GM06990 (cell line): ENCODE data around the gene FREY1.

Experiments used
- DNase-seq: peaks from one replicate; pipeline ENCODE4 v3.0.0-alpha.2; 2011; ENCODE audit not compliant: insufficient read length; ENCODE audit errors: extremely low read depth
- H3K27me3 ChIP-seq: replicated peaks from 2 replicates; pipeline ENCODE4 v1.6.0; 2011; ENCODE audit warnings: low read length; ENCODE audit not compliant: control insufficient read depth, insufficient read depth
- H3K36me3 ChIP-seq: 2 replicates; pipeline ENCODE4 v1.5.1; 2011; ENCODE audit warnings: low read length; ENCODE audit not compliant: control insufficient read depth, insufficient read depth
- H3K4me3 ChIP-seq: replicated peaks from 2 replicates; pipeline ENCODE4 v1.5.1; 2011; ENCODE audit warnings: low read depth, mild to moderate bottlenecking, control low read depth, low read length
- TF ChIP-seq, protein P1 (sequence below): IDR thresholded peaks from 2 replicates; pipeline ENCODE4 v1.5.1; 2011; ENCODE audit warnings: low read length, control low read depth, mild to moderate bottlenecking, inconsistent platforms; ENCODE audit not compliant: insufficient read depth, poor library complexity, severe bottlenecking

FREY1 gene

DNA sequence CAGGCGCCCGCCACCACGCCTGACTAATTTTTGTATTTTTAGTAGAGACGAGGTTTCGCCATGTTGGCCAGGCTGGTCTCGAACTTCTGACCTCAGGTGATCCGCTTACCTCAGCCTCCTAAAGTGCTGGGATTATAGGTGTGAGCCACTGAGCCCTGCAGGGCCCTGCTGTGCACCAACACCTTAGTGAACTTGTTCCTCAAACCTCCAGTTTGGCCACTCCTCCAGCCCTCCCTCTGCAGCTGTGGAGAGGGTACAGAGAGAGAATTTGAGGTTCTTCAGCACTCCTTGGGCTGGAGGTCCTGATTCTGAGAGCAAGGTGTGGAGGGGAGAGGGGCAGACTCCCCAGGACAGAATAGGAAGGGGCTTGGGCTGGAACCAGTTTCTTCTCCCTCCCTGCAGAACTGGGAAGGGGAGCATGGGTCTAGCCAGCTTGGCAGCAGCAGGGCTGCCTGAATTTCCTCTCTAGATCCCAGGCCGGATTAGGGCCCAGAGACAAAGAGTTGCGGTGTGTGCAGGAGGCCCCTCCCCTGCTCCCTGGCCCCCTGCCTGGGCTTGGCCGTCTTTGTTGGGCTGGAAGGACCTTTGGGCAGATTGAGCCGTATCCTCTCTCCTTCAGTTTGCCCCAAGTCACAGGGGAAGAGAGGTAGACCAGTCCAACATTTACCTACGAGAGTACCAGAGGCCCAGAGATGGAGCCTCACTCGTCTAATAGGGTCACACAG, 12.9 kb upstream of the FREY1 start:
- Histone ChIP-seq H3K4me3 (no peak overlapping the region), H3K27me3 (peaks cover 2% of the 10 kb centered on the region; the same call in 1 of the 2 replicates), H3K36me3 (peaks cover 4% of the 10 kb centered on the region)
- TF ChIP-seq, protein P1, sequence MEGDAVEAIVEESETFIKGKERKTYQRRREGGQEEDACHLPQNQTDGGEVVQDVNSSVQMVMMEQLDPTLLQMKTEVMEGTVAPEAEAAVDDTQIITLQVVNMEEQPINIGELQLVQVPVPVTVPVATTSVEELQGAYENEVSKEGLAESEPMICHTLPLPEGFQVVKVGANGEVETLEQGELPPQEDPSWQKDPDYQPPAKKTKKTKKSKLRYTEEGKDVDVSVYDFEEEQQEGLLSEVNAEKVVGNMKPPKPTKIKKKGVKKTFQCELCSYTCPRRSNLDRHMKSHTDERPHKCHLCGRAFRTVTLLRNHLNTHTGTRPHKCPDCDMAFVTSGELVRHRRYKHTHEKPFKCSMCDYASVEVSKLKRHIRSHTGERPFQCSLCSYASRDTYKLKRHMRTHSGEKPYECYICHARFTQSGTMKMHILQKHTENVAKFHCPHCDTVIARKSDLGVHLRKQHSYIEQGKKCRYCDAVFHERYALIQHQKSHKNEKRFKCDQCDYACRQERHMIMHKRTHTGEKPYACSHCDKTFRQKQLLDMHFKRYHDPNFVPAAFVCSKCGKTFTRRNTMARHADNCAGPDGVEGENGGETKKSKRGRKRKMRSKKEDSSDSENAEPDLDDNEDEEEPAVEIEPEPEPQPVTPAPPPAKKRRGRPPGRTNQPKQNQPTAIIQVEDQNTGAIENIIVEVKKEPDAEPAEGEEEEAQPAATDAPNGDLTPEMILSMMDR = no peak
- DNase-seq = no peak

DNA sequence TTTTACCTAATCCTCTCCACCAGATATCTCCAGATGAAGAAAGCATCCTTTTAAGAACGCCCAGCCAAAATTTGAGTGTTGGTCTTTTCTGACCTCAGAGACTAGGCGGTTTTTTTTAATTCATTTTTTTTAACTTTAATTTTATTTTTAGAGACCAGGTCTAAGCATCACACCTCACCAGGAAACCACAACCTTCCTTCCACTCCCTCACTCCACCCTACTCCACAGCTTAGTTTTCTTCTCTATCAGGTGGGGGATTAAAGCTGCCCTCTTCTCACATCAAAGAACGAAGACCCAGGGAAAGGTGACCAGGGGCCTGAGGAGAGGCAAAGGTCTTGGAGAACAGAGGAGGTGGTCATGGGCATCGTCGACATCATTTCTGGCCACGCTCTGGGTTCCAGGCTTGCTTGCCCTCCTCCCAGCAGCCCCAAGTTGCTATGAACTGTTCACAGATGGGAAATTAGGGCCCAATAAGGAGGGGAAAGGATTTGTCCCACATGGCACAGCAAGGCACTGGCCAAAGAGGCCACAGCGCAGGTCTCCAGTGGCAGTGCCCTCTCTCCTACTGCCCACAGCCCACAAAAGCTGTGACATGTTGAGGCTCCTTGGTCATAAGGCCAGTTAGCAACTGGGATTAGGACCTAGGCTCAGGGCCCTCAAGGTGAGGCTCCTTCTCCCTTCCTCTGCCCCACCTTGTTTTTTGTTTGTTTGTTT, 12.0 kb upstream of the FREY1 start:
- Histone ChIP-seq H3K4me3 (no peak overlapping the region), H3K27me3 (peaks cover 2% of the 10 kb centered on the region; the same call in 1 of the 2 replicates), H3K36me3 (peaks cover 11% of the 10 kb centered on the region)
- no peak for DNase-seq
- TF ChIP-seq, protein P1 = no peak

DNA sequence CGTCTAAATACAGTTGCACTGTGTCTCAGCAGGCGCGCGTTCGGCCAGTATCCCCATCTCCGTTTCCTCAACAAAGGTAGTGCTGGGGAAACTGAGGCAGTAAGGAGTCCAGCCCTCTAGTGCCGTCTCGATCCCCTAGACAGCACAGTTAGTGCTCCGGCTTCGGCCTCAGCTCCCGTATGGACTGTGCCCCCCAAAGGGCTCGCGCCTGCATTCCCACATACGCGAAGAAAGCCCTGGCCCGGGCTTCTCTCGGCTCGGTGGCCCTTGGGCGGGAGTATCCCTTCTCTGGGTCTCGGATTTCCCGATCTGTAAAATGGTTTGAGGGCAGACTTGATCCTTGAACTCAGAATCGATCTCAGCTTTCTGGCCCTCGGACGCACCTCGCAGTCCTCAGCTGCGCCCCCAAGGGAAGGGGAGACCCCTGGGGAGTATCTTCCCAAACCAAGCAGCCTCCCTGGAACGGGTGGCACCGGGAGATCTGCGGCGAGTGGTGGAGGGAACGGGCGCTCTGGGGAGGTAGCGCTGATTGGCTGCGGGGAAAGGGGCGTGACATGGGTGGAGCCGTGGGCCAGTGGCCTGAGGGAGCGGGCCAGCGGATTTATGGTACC, 11.4 kb upstream of the FREY1 start:
- TF ChIP-seq, protein P1 = no peak
- peak; percentile 76 for DNase-seq
- peak overlapping the region; percentile 99 for H3K4me3 ChIP-seq
- H3K27me3 ChIP-seq = peaks cover under 1% of the 10 kb centered on the region; the same call in 1 of the 2 replicates
- H3K36me3 ChIP-seq = peaks cover 18% of the 10 kb centered on the region

DNA sequence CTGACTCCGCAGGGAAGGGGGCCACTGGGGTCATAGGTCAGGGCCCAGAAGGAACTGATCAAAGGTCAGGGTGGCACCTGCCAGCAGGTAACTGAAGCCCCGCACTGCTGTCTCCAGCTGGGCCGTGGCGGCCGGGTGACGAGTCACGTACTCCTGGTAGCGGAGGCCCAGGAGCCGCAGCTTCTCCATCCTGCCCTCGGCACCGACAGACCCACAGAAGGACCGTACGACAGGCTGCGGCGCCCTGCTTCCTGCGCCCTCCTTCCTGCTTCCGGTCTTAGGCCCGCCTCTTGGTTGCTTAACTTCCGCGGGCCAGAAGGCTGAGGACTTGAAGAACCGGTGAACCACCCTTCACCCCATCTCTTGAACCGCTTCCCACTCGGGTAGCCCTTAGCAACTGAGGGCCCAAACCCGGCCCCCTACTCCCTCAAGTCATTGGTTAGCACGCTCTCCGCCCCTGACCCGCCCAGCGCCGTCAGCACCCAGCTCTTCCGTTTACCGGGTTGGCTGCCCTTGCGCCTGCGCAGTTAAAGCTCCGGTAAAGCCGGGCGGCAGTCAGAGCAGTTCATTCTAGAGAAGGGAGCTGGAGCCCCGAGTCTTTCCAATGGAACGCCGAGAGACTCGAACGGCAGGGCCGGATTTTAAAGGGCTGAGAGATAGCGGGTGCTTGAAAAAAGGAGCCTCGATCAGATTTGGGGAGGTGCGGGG, 10.7 kb upstream of the FREY1 start, which contains the start of gene PEX16:
Gene PEX16, minus strand, starts transcription at position 255 of the 708 bp plus-strand sequence. Its CDS starts 66 bp downstream, at position 189.
- Histone ChIP-seq H3K27me3 (no peaks in the 10 kb centered on the region), H3K36me3 (peaks cover 23% of the 10 kb centered on the region)
- TF ChIP-seq, protein P1 = no peak

DNA sequence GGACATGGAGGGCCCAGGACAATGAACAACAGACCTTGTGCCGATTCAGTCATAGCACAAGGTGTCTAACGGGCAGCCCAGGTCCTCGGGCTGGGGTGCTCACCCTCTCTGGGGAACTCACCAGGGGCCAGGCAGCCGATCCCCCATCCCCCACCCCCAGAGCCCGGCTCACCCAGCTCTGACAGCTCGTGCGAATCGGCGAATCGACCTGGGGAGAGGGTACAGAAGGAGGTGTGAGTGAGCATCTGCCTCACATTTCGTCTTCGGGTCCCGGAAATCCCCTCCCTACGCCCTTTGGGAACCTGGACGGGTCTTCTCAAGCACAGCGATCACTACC, 10.2 kb upstream of the FREY1 start:
- H3K36me3 ChIP-seq = peaks cover 23% of the 10 kb centered on the region
- DNase-seq = no peak
- H3K27me3 ChIP-seq = no peaks in the 10 kb centered on the region
- TF ChIP-seq, protein P1 = no peak
- peak overlapping the region; percentile 99 for H3K4me3 ChIP-seq

More for the DNA sequence above, 10.7 kb upstream of the FREY1 start, which contains the start of gene PEX16:
- peak within 1 kb of the TSS; percentile 99 for H3K4me3 ChIP-seq
- peak; percentile 97 for DNase-seq
